HepG2 (cell line): Measurements from ENCODE around the gene RAB18. TPM values are rescaled to one million over a fixed set of nuclear protein-coding genes. Genes with fewer than 3 reads are reported as not detected.

Experiments used
- AKNA ChIP-seq: sonication (generic); formaldehyde crosslinking; IDR thresholded peaks from 2 replicates; pipeline ENCODE4 v1.4.0; 2020; ENCODE audit warnings: missing genetic modification reagents, borderline replicate concordance
- NFIC ChIP-seq: IDR thresholded peaks from 2 replicates; pipeline ENCODE4 v1.6.1; 2012; ENCODE audit warnings: mild to moderate bottlenecking, low read length, inconsistent platforms
- POGZ ChIP-seq: sonication (generic); formaldehyde crosslinking; IDR thresholded peaks from 2 replicates; pipeline ENCODE4 v1.4.0; 2020; ENCODE audit warnings: mild to moderate bottlenecking, missing genetic modification reagents
- PREB ChIP-seq: sonication (generic); formaldehyde crosslinking; IDR thresholded peaks from 2 replicates; pipeline ENCODE4 v1.4.0; 2020; ENCODE audit warnings: missing genetic modification reagents
- SP140L ChIP-seq: sonication (generic); formaldehyde crosslinking; IDR thresholded peaks from 2 replicates; pipeline ENCODE4 v1.4.0; 2020; ENCODE audit warnings: missing genetic modification reagents, borderline replicate concordance
- TBL1XR1 ChIP-seq: fragments of 150-350 bp; IDR thresholded peaks from 2 replicates; pipeline ENCODE4 v1.6.1; 2014; ENCODE audit warnings: borderline replicate concordance, low read length; ENCODE audit not compliant: partially characterized antibody
- ZBTB26 ChIP-seq: IDR thresholded peaks from 2 replicates; pipeline ENCODE4 v1.6.1; 2016; ENCODE audit warnings: missing compliant biosample characterization, missing genetic modification reagents, borderline replicate concordance
- ZFP82 ChIP-seq: sonication (generic); formaldehyde crosslinking; IDR thresholded peaks from 2 replicates; pipeline ENCODE4 v1.5.1; 2020; ENCODE audit warnings: mild to moderate bottlenecking, missing genetic modification reagents, borderline replicate concordance
- ZNF18 ChIP-seq: sonication (generic); formaldehyde crosslinking; IDR thresholded peaks from 2 replicates; pipeline ENCODE4 v1.8.0; 2022; ENCODE audit warnings: mild to moderate bottlenecking, missing genetic modification reagents; ENCODE audit not compliant: insufficient replicate concordance
- ZNF280D ChIP-seq: sonication (generic); formaldehyde crosslinking; IDR thresholded peaks from 2 replicates; pipeline ENCODE4 v1.5.1; 2020; ENCODE audit warnings: mild to moderate bottlenecking, missing genetic modification reagents
- ZNF431 ChIP-seq: sonication (generic); formaldehyde crosslinking; IDR thresholded peaks from 2 replicates; pipeline ENCODE4 v1.9.0; 2022; ENCODE audit warnings: missing genetic modification reagents, low read depth, mild to moderate bottlenecking, borderline replicate concordance
- ZNF44 ChIP-seq: sonication (generic); formaldehyde crosslinking; IDR thresholded peaks from 2 replicates; pipeline ENCODE4 v1.5.1; 2020; ENCODE audit warnings: mild to moderate bottlenecking, missing genetic modification reagents
- ZNF850 ChIP-seq: sonication (generic); formaldehyde crosslinking; conservative IDR thresholded peaks from 2 replicates; pipeline ENCODE4 v1.9.0; 2021; ENCODE audit warnings: mild to moderate bottlenecking, missing genetic modification reagents
- ZNF891 ChIP-seq: sonication (generic); formaldehyde crosslinking; IDR thresholded peaks from 2 replicates; pipeline ENCODE4 v1.5.0; 2020; ENCODE audit warnings: mild to moderate bottlenecking, missing genetic modification reagents
- ZSCAN12 ChIP-seq: sonication (generic); formaldehyde crosslinking; IDR thresholded peaks from 2 replicates; pipeline ENCODE4 v1.9.0; 2021; ENCODE audit warnings: mild to moderate bottlenecking, missing genetic modification reagents
- polyA plus RNA-seq, 8 experiments: library from polyadenylated mRNA; depleted of rRNA in 3 of 8; stranded (reverse) in 7 of 8; unstranded in 1 of 8; fragments of >200 nt; fragmentation: Illumina TruSeq in 4 of 8; extraction: Trizol in 4 of 8; gene quantifications; 2 replicates each; pipeline versions ENCODE4 v1.2.1 to v1.2.3, GENCODE V29; 2011 to 2016; ENCODE audit warnings: low read depth in 4 of 8, missing spikeins in 1 of 8, mixed read lengths in 1 of 8; ENCODE audit not compliant: insufficient read depth in 1 of 8
- total RNA-seq, 5 experiments: library from RNA; depleted of rRNA; stranded (reverse); fragments of >200 nt; fragmentation: Illumina TruSeq; extraction: Trizol; gene quantifications; 2 replicates each; pipeline ENCODE4 v1.2.3, GENCODE V29; 2016; ENCODE audit warnings: low read depth in 1 of 5

The RAB18 gene
- total and polyA plus RNA-seq, 2 of the 13 experiments (the other 11 are each of a cell fraction or from before 2014, with no cell fraction given) = 22.3 to 69.1 TPM

- TF ChIP-seq ZNF280D (CRISPR knock-in tag) (no peak), ZNF850 (CRISPR knock-in tag) (no peak), POGZ (peak; percentile 99), PREB (CRISPR knock-in tag) (no peak), SP140L (no peak), TBL1XR1 (no peak), ZNF431 (CRISPR knock-in tag) (peak; percentile 88), ZNF18 (peak; percentile 81), ZNF44 (CRISPR knock-in tag) (peak; percentile 65; the same call in 1 of the 2 replicates), ZSCAN12 (0 out of 2 replicates have a peak, but pooled peaks have one; percentile 69), ZFP82 (CRISPR knock-in tag) (peak; percentile 82; the same call in 1 of the 2 replicates), NFIC (no peak), ZNF891 (CRISPR knock-in tag) (peak; percentile 72; the same call in 1 of the 2 replicates), AKNA (CRISPR knock-in tag) (no peak), ZBTB26 (CRISPR knock-in tag) (peak; percentile 80; the same call in 1 of the 2 replicates)
These were observed at the start of gene RAB18 (continued) for GRCh38 chr10:27504007-27504807.
